HEK293 (cell line): Measurements from ENCODE around the gene NR3C2.

ENCODE experiments used
- CTCF ChIA-PET: fragments of 350-600 bp; formaldehyde crosslinking; extraction: SDS; loops from one replicate; lab custom pipeline; 2021; ENCODE audit warnings: antibody characterized with exemption; lab: Yijun Ruan, JAX
- POLR2A ChIA-PET: fragments of 300-600 bp; formaldehyde crosslinking; extraction: SDS; loops from one replicate; lab custom pipeline; 2020; ENCODE audit warnings: antibody characterized with exemption, inconsistent platforms; lab: Yijun Ruan, JAX
- H3K27ac ChIP-seq: fragments of 200-500 bp; sonication (Bioruptor generic); 2 replicates; pipeline ENCODE4 v1.5.1; 2014; ENCODE audit warnings: low read depth, low read length, control low read depth, inconsistent platforms; ENCODE audit errors: extremely low read depth
- H3K36me3 ChIP-seq, 2 experiments: fragments of 200-500 bp in 1 of 2; sonication (Bioruptor generic) in 1 of 2; 1 replicate in 1 of 2; 2 replicates in 1 of 2; pipeline ENCODE4 v1.5.1; 2014 to 2017; ENCODE audit warnings: inconsistent platforms in 2 of 2, low read length in 2 of 2; ENCODE audit not compliant: control insufficient read depth in 2 of 2, insufficient read depth in 1 of 2
- H3K4me1 ChIP-seq: fragments of 200-500 bp; sonication (Bioruptor generic); 2 replicates; pipeline ENCODE4 v1.5.1; 2014; ENCODE audit warnings: mild to moderate bottlenecking, low read length, inconsistent platforms; ENCODE audit not compliant: control insufficient read depth, insufficient read depth
- H3K4me3 ChIP-seq: 2 replicates; pipeline ENCODE4 v1.5.1; 2011; ENCODE audit warnings: low read depth, mild to moderate bottlenecking, control low read depth, low read length, moderate library complexity
- H3K9me3 ChIP-seq: fragments of 200-500 bp; sonication (Bioruptor generic); 2 replicates; pipeline ENCODE4 v1.5.1; 2014; ENCODE audit warnings: low read depth, low read length, inconsistent platforms; ENCODE audit not compliant: control insufficient read depth, insufficient read depth
- OVOL3 ChIP-seq: fragments of 450-650 bp; formaldehyde crosslinking; IDR thresholded peaks from 2 replicates; pipeline ENCODE4 v1.5.1; 2016; ENCODE audit warnings: missing biosample characterization, missing genetic modification characterization
- WT1 ChIP-seq: fragments of 450-650 bp; formaldehyde crosslinking; IDR thresholded peaks from 2 replicates; pipeline ENCODE4 v1.5.1; 2016; ENCODE audit warnings: missing biosample characterization, missing genetic modification characterization
- ZNF140 ChIP-seq: fragments of 450-650 bp; formaldehyde crosslinking; IDR thresholded peaks from 2 replicates; pipeline ENCODE4 v1.5.1; 2016; ENCODE audit warnings: missing biosample characterization, missing genetic modification characterization
- ZNF174 ChIP-seq: fragments of 450-650 bp; formaldehyde crosslinking; IDR thresholded peaks from 2 replicates; pipeline ENCODE4 v1.5.0; 2017; ENCODE audit warnings: missing biosample characterization, mild to moderate bottlenecking, missing genetic modification characterization
- ZNF202 ChIP-seq: fragments of 450-650 bp; formaldehyde crosslinking; IDR thresholded peaks from 2 replicates; pipeline ENCODE4 v1.5.1; 2016; ENCODE audit warnings: missing biosample characterization, missing genetic modification characterization, borderline replicate concordance
- ZNF221 ChIP-seq: fragments of 450-650 bp; formaldehyde crosslinking; IDR thresholded peaks from 2 replicates; pipeline ENCODE4 v1.5.1; 2017; ENCODE audit warnings: missing biosample characterization, missing genetic modification characterization, borderline replicate concordance
- ZNF223 ChIP-seq: fragments of 450-650 bp; formaldehyde crosslinking; IDR thresholded peaks from 2 replicates; pipeline ENCODE4 v1.5.1; 2016; ENCODE audit warnings: missing biosample characterization, missing genetic modification characterization
- ZNF266 ChIP-seq: fragments of 450-650 bp; formaldehyde crosslinking; IDR thresholded peaks from 2 replicates; pipeline ENCODE4 v1.5.1; 2016; ENCODE audit warnings: missing biosample characterization, missing genetic modification characterization, low read depth
- ZNF335 ChIP-seq: fragments of 450-650 bp; formaldehyde crosslinking; conservative IDR thresholded peaks from 2 replicates; pipeline ENCODE4 v1.5.1; 2016; ENCODE audit warnings: missing biosample characterization, missing genetic modification characterization
- ZNF521 ChIP-seq: fragments of 450-650 bp; formaldehyde crosslinking; IDR thresholded peaks from 2 replicates; pipeline ENCODE4 v1.5.1; 2017; ENCODE audit warnings: missing biosample characterization, mild to moderate bottlenecking, missing genetic modification characterization
- ZNF623 ChIP-seq: fragments of 450-650 bp; formaldehyde crosslinking; IDR thresholded peaks from 2 replicates; pipeline ENCODE4 v1.5.1; 2016; ENCODE audit warnings: missing biosample characterization, missing genetic modification characterization
- ZNF747 ChIP-seq: fragments of 450-650 bp; formaldehyde crosslinking; IDR thresholded peaks from 2 replicates; pipeline ENCODE4 v1.5.1; 2016; ENCODE audit warnings: missing biosample characterization, missing genetic modification characterization
- ZNF776 ChIP-seq: fragments of 450-650 bp; formaldehyde crosslinking; IDR thresholded peaks from 2 replicates; pipeline ENCODE4 v1.5.0; 2017; ENCODE audit warnings: missing biosample characterization, missing genetic modification characterization, borderline replicate concordance
- ZNF792 ChIP-seq: fragments of 450-650 bp; formaldehyde crosslinking; IDR thresholded peaks from 2 replicates; pipeline ENCODE4 v1.5.1; 2016; ENCODE audit warnings: missing biosample characterization, missing genetic modification characterization
- TF ChIP-seq, protein P1 (sequence below): fragments of 450-650 bp; formaldehyde crosslinking; IDR thresholded peaks from 2 replicates; pipeline ENCODE4 v1.5.1; 2016; ENCODE audit warnings: missing biosample characterization, missing genetic modification characterization, borderline replicate concordance
- TF ChIP-seq, protein P2 (sequence below): fragments of 450-650 bp; formaldehyde crosslinking; IDR thresholded peaks from 2 replicates; pipeline ENCODE4 v1.5.1; 2016; ENCODE audit warnings: missing biosample characterization, missing genetic modification characterization
- TF ChIP-seq, protein P3 (sequence below): fragments of 450-650 bp; formaldehyde crosslinking; IDR thresholded peaks from 2 replicates; pipeline ENCODE4 v1.5.1; 2016; ENCODE audit warnings: missing biosample characterization, missing genetic modification characterization
- TF ChIP-seq, protein P4 (sequence below): fragments of 450-650 bp; formaldehyde crosslinking; IDR thresholded peaks from 2 replicates; pipeline ENCODE4 v1.5.1; 2016; ENCODE audit warnings: missing biosample characterization, missing genetic modification characterization
- TF ChIP-seq, protein P5 (sequence below): fragments of 450-650 bp; formaldehyde crosslinking; IDR thresholded peaks from 2 replicates; pipeline ENCODE4 v1.5.1; 2016; ENCODE audit warnings: missing biosample characterization, missing genetic modification characterization
- TF ChIP-seq, protein P6 (sequence below): fragments of 450-650 bp; formaldehyde crosslinking; IDR thresholded peaks from 2 replicates; pipeline ENCODE4 v1.5.1; 2016; ENCODE audit warnings: missing biosample characterization, missing genetic modification characterization

NR3C2 gene

DNA sequence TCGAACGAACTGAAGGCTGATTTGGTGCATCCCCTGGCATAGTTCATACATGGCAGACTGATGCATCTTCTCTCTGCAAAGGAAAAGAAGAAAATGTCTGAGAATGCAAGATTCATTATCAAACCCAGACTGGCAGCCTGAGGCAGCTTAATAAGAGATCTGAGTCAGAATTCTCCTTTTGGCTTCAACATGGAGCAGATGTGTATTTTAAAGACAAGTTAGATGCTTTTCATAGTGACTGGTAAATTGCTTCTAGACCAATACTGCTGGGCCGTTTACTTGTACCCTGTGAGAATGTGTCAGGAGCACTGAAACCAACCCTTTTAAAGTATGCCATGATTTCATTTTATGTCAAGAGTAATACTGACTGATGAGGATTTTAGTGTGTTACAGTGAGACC lies 322.0 kb downstream of the NR3C2 start (continued):
- TF ChIP-seq OVOL3 (no peak), ZNF521 (tag by site-specific recombination) (no peak), ZNF221 (no peak)

DNA sequence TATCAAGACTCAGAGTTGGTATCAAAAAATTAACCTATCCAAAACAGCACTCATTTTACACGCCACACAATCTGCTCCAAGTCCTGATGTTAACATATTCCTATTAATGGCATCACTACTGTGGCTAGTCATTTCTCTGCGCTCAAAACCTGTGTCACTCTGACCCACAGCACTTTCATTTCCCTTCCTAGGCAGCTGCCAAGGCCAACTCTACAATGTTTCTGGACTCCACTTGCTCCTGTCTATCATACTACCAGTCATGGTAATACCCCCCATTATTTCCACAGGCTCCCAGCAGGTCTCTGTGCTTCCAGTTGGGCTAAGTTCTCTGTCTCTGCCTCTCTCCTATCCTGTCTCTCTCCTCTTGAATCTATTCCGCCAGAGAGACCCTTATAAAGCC lies 323.6 kb downstream of the NR3C2 start:
- TF ChIP-seq ZNF140 (no peak), ZNF792 (tag by site-specific recombination) (no peak), ZNF335 (tag by site-specific recombination) (no peak)
- TF ChIP-seq, protein P1, sequence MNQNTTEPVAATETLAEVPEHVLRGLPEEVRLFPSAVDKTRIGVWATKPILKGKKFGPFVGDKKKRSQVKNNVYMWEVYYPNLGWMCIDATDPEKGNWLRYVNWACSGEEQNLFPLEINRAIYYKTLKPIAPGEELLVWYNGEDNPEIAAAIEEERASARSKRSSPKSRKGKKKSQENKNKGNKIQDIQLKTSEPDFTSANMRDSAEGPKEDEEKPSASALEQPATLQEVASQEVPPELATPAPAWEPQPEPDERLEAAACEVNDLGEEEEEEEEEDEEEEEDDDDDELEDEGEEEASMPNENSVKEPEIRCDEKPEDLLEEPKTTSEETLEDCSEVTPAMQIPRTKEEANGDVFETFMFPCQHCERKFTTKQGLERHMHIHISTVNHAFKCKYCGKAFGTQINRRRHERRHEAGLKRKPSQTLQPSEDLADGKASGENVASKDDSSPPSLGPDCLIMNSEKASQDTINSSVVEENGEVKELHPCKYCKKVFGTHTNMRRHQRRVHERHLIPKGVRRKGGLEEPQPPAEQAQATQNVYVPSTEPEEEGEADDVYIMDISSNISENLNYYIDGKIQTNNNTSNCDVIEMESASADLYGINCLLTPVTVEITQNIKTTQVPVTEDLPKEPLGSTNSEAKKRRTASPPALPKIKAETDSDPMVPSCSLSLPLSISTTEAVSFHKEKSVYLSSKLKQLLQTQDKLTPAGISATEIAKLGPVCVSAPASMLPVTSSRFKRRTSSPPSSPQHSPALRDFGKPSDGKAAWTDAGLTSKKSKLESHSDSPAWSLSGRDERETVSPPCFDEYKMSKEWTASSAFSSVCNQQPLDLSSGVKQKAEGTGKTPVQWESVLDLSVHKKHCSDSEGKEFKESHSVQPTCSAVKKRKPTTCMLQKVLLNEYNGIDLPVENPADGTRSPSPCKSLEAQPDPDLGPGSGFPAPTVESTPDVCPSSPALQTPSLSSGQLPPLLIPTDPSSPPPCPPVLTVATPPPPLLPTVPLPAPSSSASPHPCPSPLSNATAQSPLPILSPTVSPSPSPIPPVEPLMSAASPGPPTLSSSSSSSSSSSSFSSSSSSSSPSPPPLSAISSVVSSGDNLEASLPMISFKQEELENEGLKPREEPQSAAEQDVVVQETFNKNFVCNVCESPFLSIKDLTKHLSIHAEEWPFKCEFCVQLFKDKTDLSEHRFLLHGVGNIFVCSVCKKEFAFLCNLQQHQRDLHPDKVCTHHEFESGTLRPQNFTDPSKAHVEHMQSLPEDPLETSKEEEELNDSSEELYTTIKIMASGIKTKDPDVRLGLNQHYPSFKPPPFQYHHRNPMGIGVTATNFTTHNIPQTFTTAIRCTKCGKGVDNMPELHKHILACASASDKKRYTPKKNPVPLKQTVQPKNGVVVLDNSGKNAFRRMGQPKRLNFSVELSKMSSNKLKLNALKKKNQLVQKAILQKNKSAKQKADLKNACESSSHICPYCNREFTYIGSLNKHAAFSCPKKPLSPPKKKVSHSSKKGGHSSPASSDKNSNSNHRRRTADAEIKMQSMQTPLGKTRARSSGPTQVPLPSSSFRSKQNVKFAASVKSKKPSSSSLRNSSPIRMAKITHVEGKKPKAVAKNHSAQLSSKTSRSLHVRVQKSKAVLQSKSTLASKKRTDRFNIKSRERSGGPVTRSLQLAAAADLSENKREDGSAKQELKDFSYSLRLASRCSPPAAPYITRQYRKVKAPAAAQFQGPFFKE: no peak
- Histone ChIP-seq H3K4me1 (peaks cover 7% of the 10 kb centered on the region; the same call in 1 of the 2 replicates), H3K36me3 (peaks cover 0 to 17% of the 10 kb centered on the region in 2 experiments; a peak in 2 of 3 replicates), H3K27ac (no peak overlapping the region), H3K9me3 (no peaks in the 10 kb centered on the region), H3K4me3 (no peak overlapping the region)
- CTCF ChIA-PET: no interaction called here
- POLR2A ChIA-PET: no interaction called here

DNA sequence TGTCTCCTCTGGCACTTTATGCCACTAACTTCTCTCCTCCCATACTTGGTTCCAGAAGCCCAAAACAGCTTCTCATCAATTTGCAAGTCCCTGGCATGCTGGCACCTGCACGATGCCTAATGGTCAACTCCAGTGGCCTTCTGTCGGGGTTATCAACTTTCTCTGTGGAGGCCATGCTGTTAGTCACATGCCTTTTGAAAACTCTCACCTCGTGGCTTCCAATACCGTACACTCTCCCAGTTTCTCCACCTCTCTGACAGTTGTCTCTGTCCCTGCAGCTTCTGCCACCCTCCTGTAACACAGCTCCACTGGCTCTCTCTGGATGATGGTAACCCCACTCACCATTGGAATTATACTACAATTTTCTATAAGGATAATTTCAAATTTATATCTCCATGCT lies 324.0 kb downstream of the NR3C2 start:
- no peaks in the 10 kb centered on the region for H3K9me3 ChIP-seq
- H3K4me1 ChIP-seq: peaks cover 7% of the 10 kb centered on the region; the same call in 1 of the 2 replicates
- no peak overlapping the region for H3K27ac ChIP-seq
- H3K4me3 ChIP-seq: no peak overlapping the region
- TF ChIP-seq, protein P2, sequence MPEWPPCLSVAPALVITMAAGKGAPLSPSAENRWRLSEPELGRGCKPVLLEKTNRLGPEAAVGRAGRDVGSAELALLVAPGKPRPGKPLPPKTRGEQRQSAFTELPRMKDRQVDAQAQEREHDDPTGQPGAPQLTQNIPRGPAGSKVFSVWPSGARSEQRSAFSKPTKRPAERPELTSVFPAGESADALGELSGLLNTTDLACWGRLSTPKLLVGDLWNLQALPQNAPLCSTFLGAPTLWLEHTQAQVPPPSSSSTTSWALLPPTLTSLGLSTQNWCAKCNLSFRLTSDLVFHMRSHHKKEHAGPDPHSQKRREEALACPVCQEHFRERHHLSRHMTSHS (tag by site-specific recombination): no peak
- TF ChIP-seq, protein P3, sequence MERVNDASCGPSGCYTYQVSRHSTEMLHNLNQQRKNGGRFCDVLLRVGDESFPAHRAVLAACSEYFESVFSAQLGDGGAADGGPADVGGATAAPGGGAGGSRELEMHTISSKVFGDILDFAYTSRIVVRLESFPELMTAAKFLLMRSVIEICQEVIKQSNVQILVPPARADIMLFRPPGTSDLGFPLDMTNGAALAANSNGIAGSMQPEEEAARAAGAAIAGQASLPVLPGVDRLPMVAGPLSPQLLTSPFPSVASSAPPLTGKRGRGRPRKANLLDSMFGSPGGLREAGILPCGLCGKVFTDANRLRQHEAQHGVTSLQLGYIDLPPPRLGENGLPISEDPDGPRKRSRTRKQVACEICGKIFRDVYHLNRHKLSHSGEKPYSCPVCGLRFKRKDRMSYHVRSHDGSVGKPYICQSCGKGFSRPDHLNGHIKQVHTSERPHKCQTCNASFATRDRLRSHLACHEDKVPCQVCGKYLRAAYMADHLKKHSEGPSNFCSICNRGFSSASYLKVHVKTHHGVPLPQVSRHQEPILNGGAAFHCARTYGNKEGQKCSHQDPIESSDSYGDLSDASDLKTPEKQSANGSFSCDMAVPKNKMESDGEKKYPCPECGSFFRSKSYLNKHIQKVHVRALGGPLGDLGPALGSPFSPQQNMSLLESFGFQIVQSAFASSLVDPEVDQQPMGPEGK: no peak
- no peak for TF ChIP-seq ZNF623 (tag by site-specific recombination)
- no peak for TF ChIP-seq ZNF776 (tag by site-specific recombination)
- TF ChIP-seq WT1: no peak
- TF ChIP-seq ZNF266 (tag by site-specific recombination): no peak
- no peak for TF ChIP-seq ZNF202
- TF ChIP-seq ZNF747 (tag by site-specific recombination): no peak
- TF ChIP-seq, protein P4, sequence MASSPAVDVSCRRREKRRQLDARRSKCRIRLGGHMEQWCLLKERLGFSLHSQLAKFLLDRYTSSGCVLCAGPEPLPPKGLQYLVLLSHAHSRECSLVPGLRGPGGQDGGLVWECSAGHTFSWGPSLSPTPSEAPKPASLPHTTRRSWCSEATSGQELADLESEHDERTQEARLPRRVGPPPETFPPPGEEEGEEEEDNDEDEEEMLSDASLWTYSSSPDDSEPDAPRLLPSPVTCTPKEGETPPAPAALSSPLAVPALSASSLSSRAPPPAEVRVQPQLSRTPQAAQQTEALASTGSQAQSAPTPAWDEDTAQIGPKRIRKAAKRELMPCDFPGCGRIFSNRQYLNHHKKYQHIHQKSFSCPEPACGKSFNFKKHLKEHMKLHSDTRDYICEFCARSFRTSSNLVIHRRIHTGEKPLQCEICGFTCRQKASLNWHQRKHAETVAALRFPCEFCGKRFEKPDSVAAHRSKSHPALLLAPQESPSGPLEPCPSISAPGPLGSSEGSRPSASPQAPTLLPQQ (tag by site-specific recombination): no peak
- no peak for TF ChIP-seq ZNF223 (tag by site-specific recombination)
- TF ChIP-seq ZNF174 (tag by site-specific recombination): no peak
- TF ChIP-seq, protein P5, sequence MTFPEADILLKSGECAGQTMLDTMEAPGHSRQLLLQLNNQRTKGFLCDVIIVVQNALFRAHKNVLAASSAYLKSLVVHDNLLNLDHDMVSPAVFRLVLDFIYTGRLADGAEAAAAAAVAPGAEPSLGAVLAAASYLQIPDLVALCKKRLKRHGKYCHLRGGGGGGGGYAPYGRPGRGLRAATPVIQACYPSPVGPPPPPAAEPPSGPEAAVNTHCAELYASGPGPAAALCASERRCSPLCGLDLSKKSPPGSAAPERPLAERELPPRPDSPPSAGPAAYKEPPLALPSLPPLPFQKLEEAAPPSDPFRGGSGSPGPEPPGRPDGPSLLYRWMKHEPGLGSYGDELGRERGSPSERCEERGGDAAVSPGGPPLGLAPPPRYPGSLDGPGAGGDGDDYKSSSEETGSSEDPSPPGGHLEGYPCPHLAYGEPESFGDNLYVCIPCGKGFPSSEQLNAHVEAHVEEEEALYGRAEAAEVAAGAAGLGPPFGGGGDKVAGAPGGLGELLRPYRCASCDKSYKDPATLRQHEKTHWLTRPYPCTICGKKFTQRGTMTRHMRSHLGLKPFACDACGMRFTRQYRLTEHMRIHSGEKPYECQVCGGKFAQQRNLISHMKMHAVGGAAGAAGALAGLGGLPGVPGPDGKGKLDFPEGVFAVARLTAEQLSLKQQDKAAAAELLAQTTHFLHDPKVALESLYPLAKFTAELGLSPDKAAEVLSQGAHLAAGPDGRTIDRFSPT (tag by site-specific recombination): no peak
- TF ChIP-seq, protein P6, sequence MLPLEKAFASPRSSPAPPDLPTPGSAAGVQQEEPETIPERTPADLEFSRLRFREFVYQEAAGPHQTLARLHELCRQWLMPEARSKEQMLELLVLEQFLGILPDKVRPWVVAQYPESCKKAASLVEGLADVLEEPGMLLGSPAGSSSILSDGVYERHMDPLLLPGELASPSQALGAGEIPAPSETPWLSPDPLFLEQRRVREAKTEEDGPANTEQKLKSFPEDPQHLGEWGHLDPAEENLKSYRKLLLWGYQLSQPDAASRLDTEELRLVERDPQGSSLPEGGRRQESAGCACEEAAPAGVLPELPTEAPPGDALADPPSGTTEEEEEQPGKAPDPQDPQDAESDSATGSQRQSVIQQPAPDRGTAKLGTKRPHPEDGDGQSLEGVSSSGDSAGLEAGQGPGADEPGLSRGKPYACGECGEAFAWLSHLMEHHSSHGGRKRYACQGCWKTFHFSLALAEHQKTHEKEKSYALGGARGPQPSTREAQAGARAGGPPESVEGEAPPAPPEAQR: no peak
- CTCF ChIA-PET: no interaction called here
- H3K36me3 ChIP-seq: peaks cover 0 to 20% of the 10 kb centered on the region in 2 experiments; a peak in 2 of 3 replicates
- POLR2A ChIA-PET: no interaction called here
